HS-27A (cell line): ENCODE data around the gene FCHO1.

ENCODE experiments used
- DNase-seq: peaks from one replicate; pipeline ENCODE4 v3.0.0-alpha.2; 2012; ENCODE audit warnings: low read depth, missing footprints

The FCHO1 gene

GRCh38 chr19:17831419-17831888 is 80.2 kb downstream of the FCHO1 start:
- no peak for DNase-seq

- DNase-seq: no peak
Observed at GRCh38 chr19:17832443-17833208, 81.3 kb downstream of the FCHO1 start.

- DNase-seq: no peak
Observed at GRCh38 chr19:17834350-17835181, 83.3 kb downstream of the FCHO1 start.

GRCh38 chr19:17835182-17836006 is 84.1 kb downstream of the FCHO1 start:
- DNase-seq: no peak

GRCh38 chr19:17836530-17836929 is 85.3 kb downstream of the FCHO1 start:
- no peak for DNase-seq

GRCh38 chr19:17837972-17838371 is 86.7 kb downstream of the FCHO1 start:
- no peak for DNase-seq
